Measurements from ENCODE around the gene MRPL52. TPM values are rescaled to one million over a fixed set of nuclear protein-coding genes. Genes with fewer than 3 reads are reported as not detected.

The MRPL52 gene
- total and polyA plus RNA-seq, 2 of the 13 experiments (the other 11 are each of a cell fraction or from before 2014, with no cell fraction given), result 118 to 329 TPM

DNA sequence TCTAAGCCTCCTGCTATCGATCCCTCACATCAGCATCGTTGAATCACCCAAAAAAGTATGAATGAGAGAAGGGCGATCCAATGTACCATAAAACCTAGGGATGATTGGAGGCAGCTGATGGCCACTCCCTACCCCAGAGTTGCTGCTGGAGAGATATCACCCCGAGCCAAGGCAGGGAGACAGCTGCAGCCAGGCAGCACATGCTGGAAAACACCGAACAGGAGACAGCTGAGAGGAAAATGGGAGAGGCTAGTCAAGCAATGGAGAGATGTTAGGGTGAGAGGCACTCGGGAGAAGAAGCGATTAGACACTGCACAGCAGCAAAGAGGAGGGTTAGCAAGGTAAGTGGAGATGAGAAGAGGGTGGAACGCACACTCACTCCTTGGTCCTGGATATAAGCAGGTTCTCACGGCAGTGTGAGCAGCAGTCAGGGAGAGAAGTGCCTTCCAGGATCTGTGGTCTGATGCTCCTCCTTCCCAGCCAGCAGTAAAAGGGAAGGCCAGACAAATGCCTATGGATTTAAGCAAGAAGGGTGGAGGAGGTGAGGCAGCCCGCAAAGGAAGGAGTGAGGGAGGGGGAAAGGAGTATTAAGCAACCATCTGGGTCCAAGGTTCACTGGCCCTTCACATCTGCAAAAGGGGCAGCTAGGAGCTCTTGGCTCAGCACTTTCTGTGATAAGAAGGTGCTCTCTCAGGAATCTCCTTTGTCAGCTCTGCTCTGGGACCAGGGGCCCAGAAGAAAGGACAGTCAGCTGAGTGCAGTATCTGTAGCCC, 14.6 kb upstream of the MRPL52 start, which contains the start of gene SLC7A7 (continued):
- no peak for TF ChIP-seq TGIF2 (CRISPR knock-in tag; IDR thresholded peaks at IDR 0.05)
- TF ChIP-seq RORA (CRISPR knock-in tag; IDR thresholded peaks at IDR 0.05), result no peak
- TF ChIP-seq, protein P1, sequence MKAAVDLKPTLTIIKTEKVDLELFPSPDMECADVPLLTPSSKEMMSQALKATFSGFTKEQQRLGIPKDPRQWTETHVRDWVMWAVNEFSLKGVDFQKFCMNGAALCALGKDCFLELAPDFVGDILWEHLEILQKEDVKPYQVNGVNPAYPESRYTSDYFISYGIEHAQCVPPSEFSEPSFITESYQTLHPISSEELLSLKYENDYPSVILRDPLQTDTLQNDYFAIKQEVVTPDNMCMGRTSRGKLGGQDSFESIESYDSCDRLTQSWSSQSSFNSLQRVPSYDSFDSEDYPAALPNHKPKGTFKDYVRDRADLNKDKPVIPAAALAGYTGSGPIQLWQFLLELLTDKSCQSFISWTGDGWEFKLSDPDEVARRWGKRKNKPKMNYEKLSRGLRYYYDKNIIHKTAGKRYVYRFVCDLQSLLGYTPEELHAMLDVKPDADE (CRISPR knock-in tag; IDR thresholded peaks at IDR 0.05), result no peak
- no peak for TF ChIP-seq POGZ (CRISPR knock-in tag; IDR thresholded peaks at IDR 0.05)
- no peak for TF ChIP-seq AGO2 (optimal IDR thresholded peaks at IDR 0.05; ENCODE audit: low read depth, low read length)
- TF ChIP-seq, protein P2, sequence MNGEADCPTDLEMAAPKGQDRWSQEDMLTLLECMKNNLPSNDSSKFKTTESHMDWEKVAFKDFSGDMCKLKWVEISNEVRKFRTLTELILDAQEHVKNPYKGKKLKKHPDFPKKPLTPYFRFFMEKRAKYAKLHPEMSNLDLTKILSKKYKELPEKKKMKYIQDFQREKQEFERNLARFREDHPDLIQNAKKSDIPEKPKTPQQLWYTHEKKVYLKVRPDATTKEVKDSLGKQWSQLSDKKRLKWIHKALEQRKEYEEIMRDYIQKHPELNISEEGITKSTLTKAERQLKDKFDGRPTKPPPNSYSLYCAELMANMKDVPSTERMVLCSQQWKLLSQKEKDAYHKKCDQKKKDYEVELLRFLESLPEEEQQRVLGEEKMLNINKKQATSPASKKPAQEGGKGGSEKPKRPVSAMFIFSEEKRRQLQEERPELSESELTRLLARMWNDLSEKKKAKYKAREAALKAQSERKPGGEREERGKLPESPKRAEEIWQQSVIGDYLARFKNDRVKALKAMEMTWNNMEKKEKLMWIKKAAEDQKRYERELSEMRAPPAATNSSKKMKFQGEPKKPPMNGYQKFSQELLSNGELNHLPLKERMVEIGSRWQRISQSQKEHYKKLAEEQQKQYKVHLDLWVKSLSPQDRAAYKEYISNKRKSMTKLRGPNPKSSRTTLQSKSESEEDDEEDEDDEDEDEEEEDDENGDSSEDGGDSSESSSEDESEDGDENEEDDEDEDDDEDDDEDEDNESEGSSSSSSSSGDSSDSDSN (CRISPR knock-in tag; IDR thresholded peaks at IDR 0.05), result no peak
- TF ChIP-seq ZFP36L2 (CRISPR knock-in tag; IDR thresholded peaks at IDR 0.05), result no peak
- TF ChIP-seq, protein P3, sequence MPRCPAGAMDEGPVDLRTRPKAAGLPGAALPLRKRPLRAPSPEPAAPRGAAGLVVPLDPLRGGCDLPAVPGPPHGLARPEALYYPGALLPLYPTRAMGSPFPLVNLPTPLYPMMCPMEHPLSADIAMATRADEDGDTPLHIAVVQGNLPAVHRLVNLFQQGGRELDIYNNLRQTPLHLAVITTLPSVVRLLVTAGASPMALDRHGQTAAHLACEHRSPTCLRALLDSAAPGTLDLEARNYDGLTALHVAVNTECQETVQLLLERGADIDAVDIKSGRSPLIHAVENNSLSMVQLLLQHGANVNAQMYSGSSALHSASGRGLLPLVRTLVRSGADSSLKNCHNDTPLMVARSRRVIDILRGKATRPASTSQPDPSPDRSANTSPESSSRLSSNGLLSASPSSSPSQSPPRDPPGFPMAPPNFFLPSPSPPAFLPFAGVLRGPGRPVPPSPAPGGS (CRISPR knock-in tag; IDR thresholded peaks at IDR 0.05), result no peak
- TF ChIP-seq JDP2 (CRISPR knock-in tag; IDR thresholded peaks at IDR 0.05; ENCODE audit: borderline replicate concordance), result no peak
- no peak for TF ChIP-seq RARG (CRISPR knock-in tag; IDR thresholded peaks at IDR 0.05; ENCODE audit: low read depth)
- TF ChIP-seq ZSCAN21 (CRISPR knock-in tag; IDR thresholded peaks at IDR 0.05; ENCODE audit: borderline replicate concordance), result no peak
- TF ChIP-seq, protein P4, sequence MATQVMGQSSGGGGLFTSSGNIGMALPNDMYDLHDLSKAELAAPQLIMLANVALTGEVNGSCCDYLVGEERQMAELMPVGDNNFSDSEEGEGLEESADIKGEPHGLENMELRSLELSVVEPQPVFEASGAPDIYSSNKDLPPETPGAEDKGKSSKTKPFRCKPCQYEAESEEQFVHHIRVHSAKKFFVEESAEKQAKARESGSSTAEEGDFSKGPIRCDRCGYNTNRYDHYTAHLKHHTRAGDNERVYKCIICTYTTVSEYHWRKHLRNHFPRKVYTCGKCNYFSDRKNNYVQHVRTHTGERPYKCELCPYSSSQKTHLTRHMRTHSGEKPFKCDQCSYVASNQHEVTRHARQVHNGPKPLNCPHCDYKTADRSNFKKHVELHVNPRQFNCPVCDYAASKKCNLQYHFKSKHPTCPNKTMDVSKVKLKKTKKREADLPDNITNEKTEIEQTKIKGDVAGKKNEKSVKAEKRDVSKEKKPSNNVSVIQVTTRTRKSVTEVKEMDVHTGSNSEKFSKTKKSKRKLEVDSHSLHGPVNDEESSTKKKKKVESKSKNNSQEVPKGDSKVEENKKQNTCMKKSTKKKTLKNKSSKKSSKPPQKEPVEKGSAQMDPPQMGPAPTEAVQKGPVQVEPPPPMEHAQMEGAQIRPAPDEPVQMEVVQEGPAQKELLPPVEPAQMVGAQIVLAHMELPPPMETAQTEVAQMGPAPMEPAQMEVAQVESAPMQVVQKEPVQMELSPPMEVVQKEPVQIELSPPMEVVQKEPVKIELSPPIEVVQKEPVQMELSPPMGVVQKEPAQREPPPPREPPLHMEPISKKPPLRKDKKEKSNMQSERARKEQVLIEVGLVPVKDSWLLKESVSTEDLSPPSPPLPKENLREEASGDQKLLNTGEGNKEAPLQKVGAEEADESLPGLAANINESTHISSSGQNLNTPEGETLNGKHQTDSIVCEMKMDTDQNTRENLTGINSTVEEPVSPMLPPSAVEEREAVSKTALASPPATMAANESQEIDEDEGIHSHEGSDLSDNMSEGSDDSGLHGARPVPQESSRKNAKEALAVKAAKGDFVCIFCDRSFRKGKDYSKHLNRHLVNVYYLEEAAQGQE (IDR thresholded peaks at IDR 0.05; ENCODE audit: borderline replicate concordance in 1 of 2, low read depth in 1 of 2, low read length in 2 of 2), result no peak
- TF ChIP-seq MIER3 (CRISPR knock-in tag; IDR thresholded peaks at IDR 0.05; ENCODE audit: borderline replicate concordance), result no peak
- TF ChIP-seq, protein P5, sequence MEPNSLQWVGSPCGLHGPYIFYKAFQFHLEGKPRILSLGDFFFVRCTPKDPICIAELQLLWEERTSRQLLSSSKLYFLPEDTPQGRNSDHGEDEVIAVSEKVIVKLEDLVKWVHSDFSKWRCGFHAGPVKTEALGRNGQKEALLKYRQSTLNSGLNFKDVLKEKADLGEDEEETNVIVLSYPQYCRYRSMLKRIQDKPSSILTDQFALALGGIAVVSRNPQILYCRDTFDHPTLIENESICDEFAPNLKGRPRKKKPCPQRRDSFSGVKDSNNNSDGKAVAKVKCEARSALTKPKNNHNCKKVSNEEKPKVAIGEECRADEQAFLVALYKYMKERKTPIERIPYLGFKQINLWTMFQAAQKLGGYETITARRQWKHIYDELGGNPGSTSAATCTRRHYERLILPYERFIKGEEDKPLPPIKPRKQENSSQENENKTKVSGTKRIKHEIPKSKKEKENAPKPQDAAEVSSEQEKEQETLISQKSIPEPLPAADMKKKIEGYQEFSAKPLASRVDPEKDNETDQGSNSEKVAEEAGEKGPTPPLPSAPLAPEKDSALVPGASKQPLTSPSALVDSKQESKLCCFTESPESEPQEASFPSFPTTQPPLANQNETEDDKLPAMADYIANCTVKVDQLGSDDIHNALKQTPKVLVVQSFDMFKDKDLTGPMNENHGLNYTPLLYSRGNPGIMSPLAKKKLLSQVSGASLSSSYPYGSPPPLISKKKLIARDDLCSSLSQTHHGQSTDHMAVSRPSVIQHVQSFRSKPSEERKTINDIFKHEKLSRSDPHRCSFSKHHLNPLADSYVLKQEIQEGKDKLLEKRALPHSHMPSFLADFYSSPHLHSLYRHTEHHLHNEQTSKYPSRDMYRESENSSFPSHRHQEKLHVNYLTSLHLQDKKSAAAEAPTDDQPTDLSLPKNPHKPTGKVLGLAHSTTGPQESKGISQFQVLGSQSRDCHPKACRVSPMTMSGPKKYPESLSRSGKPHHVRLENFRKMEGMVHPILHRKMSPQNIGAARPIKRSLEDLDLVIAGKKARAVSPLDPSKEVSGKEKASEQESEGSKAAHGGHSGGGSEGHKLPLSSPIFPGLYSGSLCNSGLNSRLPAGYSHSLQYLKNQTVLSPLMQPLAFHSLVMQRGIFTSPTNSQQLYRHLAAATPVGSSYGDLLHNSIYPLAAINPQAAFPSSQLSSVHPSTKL (CRISPR knock-in tag; IDR thresholded peaks at IDR 0.05), result peak; percentile 60

All from HepG2 (cell line).